HG02642 (cell line): Measurements from ENCODE around the gene SMNDC1.
"Not testable (repeated sequence)": the region's sequence is repeated elsewhere in the genome, so short reads cannot be mapped to it uniquely, and the experiment has no call there.

ENCODE experiments used
- ATAC-seq: cut with Tn5 transposase; IDR thresholded peaks from one replicate; pipeline ENCODE4 v1.9.1; 2021; ENCODE audit warnings: mild to moderate bottlenecking; ENCODE audit not compliant: unreplicated experiment, poor library complexity

SMNDC1 gene

GRCh38 chr10:110286841-110287240 lies 17.9 kb downstream of the SMNDC1 start:
- ATAC-seq: no peak

GRCh38 chr10:110285501-110285900 lies 19.2 kb downstream of the SMNDC1 start:
- ATAC-seq: no peak

DNA sequence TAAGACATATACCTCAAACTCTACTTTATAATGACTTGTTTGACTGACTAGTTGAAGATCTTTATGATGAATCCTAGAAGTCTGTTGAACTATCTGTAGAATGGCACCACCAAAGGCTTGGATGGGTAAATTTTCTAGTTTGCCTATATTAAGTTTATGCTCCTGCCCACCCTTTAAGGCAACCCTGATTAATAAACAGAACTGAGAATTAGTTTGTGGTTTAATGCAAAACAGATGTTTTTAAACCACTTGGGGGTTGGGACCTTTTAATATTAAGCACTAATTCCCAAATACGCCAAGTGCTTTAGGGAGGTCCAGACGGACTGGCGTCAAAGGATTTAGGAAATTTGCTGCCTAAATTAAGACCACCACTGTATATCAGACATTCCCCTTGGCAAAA lies 20.5 kb downstream of the SMNDC1 start:
- no peak for ATAC-seq

- no peak for ATAC-seq
Observed at GRCh38 chr10:110279407-110279986, 25.2 kb downstream of the SMNDC1 start.

DNA sequence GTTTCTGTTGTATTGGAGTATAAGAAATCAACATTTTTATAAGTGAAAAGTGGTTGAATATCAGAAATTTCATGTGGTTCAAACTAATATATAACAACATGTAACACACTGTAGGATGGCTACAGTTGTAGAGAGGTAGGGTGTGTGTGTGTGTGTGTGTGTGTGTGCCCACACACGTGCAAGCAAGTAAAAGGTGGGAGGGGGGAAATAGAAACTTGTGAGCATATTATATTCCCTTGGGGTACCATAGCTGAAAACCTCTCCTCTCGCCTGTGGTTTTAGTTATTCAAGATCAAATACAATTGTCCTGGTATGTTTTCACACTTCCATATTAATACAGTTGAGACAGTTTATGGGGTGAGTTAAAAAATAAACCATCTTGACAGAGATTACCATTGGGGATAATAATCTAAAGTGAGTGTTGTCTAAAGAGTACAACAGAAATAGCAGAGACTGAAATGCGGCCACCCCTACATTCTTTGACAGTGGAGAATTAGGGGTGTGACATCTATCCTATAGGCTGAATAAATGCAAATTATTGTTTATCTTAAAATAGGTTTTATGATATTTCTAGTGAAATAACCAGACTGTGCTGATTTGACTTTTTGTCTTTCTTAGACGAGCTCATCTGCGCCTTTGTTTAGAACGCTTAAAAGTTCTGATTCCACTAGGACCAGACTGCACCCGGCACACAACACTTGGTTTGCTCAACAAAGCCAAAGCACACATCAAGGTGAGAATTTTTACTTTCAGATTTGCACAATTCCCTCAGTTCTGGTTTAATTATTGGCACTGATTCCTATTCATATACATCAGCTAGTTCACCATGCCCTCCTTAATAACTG lies 25.9 kb downstream of the SMNDC1 start:
- no peak for ATAC-seq

GRCh38 chr10:110277591-110277990 lies 27.1 kb downstream of the SMNDC1 start:
- ATAC-seq: no peak

DNA sequence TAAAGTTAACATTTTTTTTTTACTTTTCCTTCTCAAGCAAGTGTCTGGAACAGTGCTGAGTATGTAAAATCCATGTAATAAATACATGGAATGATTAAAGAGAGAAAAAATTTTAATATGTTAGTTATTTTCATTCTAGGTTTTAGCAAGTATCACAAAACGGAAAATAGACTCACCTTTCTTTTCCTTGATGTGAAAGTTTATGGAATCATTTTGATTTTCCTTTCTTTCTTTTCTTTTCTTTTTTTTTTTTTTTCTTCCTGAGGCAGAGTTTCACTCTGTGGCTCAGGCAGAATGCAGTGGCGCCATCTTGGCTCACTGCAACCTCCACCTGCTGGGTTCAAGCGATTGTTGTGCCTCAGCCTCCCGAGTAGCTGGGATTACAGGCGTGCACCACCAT lies 28.1 kb downstream of the SMNDC1 start:
- no peak for ATAC-seq

DNA sequence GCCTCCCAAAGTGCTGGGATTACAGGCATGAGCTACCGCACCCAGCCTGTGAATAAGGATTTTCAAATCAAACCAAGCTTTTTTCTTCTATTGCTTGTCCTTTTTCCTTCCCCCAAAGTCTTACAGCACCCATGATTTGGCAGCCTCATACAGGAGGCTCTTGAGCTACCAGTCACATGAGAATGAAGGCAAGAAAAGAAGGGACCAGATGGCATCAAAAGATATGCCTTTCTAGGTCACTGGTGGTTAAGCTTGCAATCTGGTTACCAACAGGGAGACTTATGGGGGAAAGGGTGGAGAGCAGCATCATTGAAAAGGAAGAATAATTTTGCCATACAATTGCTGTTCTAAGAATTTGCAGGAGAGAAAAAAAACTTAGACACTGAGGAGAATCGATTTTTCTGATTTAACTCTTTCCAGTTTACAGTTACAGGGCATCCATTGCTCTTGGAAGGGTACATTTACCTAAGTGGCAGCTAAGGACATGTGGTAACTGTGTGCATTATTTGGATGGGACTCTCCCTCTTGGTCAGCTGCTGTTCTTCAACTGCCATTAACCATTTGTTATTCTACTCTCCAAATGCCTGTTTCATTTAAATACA lies 29.5 kb downstream of the SMNDC1 start:
- ATAC-seq: no peak

DNA sequence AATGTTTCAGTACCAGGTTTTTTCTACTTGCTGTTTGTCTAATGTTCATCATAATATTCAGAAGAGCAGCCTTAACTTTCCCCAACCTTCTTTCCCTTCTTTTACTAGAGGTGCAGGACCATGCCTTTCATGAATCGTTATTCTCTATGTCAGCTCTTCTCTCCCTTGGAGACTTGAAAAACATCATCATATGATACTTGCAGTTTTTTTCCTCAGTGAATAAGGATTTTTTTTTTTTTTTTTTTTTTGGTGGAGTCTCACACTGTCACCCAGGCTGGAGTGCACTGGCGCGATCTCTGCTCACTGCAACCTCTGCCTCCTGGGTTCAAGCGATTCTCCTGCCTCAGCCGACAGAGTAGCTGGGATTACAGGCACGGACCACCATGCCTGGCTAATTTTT lies 30.1 kb downstream of the SMNDC1 start:
- ATAC-seq: no peak

DNA sequence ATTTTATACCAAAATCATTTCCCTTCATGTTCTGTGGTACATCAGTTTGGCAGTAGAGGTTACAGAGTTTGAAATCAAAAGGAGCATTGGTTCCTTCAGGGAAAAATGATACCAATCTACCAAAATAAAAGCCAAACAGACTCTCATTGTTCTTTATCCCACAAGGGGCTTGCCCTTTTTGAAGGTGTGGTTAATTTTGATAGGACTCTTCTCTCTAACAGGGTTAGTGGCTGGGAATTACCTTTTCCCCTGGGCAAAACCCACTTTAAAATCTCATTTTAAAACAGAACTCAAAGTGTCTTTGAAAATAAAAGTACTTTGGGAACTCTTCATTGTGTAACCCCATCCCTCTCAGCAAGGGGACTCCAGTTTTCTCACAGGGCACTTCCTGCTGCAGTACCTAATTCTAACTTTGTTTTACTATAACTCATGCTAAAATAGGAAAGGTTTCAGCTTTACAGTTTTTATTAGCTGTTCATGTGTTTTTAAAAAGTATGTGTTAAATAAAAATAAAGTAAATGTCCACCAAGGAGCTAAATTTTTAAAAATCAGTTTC lies 30.6 kb downstream of the SMNDC1 start:
- no peak for ATAC-seq

DNA sequence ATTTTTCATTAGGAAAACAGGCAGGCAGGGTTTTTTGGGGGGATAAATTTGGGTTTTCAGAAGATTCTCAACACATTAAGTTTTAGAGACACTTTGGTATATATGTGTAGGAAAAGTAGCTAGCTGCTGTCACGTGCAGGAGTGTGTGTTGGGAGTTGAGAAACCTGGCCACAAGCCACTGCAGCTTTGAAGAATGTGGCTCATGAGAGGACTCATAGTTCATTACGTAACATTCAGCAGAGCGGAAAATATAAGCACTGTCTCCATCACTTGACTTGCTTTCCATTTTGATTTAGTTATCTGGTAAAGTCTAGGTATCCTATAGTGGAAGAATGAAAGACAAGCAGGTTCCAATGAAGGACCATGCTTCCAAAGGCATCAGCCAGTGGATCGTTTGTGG lies 31.2 kb downstream of the SMNDC1 start:
- no peak for ATAC-seq

DNA sequence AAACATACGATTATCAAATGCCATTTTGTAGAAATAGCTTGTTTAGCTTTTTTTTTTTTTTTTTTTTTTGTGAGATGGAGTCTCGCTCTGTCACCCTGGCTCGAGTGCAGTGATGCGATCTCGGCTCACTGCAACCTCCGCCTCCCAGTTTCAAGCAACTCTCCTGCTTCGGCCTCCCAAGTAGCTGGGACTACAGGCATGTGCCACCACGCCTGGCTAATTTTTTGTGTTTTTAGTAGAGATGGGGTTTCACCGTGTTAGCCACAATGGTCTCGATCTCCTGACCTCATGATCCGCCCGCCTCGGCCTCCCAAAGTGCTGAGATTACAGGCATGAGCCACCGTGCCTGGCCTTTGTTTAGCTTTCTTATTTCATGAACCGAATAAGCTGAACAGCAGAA lies 31.7 kb downstream of the SMNDC1 start:
- not testable (repeated sequence) for ATAC-seq

DNA sequence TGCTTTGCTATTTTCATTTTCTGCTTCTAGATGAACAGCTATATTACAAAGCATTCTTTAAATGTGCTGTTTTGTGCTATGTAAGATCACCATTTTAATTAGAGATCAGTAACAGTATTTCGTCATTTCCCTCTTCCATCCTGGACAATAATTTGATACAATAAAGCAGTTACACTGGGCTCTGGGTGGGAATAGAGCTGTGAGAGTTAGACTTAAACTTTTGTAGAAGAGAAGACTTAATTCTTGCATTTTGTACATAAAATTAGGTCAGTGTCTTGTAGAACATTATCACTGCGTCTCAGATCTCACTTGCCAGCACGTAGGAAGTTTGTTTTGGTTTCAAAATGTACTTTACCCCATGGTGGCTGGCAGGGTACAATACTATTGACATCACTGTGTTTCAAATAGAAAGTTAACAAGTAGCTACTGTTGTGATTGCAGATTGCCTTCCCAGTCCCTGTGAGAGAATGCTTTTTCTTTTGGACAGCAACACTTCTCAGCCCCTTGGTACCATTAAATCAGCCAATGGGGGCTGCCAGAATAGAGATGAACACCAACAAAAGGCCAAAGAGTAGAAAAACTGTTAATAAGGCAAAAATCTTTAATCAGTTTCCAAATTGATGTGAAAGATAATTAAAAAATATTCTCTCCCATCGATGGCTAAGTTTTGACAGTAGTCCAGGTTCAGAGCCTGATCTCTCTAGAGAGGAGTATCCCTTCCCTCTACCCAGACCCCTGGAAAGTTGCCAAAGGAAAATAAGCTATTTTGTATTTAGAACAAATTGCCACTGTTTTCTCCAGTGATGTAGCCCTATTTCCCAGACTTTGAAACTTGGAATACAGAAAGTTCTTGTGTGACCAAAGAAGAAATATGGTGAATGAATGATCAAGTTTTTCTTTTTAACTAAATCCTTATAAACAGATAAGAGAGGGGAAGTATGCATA lies 35.1 kb downstream of the SMNDC1 start:
- ATAC-seq: peak; percentile 44

DNA sequence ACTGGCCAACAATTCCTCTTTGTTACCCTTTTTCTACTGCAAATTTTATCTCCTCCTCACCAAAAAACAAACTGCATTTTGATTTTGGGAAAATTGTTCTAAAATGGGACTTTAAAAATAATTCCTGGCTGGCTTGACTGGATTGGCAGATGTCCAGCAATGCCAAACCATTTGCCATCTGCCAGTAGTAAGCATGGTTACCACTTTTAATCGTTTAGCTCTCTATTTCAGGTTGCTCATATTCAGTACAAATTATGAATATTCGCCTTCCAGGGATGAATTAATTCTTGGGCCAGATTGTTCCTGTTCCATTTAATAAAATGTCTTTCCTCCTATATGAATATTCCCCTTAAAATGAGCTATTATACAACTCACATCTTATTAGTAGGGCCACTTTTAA lies 35.7 kb downstream of the SMNDC1 start:
- ATAC-seq: no peak

DNA sequence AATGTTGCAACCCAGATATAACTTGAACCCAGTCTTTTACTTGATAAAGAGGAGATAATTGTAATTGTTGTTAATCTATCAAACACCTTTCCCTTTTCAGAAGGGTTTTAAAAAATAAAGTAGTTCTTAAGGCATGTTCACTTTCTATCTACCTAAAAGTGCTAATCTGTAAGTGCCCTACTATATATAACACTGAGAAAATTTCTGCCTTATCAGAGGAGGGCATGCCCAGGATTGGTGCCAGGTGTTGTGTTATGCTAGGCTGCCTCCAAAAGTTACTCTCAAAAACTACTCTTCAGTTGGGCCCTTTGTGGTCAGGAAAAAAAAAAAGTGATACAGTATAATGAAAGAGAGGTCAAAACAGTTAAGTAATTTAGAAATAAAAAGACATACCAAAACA lies 36.3 kb downstream of the SMNDC1 start:
- no peak for ATAC-seq

GRCh38 chr10:110267276-110267675 lies 37.4 kb downstream of the SMNDC1 start:
- ATAC-seq: no peak

DNA sequence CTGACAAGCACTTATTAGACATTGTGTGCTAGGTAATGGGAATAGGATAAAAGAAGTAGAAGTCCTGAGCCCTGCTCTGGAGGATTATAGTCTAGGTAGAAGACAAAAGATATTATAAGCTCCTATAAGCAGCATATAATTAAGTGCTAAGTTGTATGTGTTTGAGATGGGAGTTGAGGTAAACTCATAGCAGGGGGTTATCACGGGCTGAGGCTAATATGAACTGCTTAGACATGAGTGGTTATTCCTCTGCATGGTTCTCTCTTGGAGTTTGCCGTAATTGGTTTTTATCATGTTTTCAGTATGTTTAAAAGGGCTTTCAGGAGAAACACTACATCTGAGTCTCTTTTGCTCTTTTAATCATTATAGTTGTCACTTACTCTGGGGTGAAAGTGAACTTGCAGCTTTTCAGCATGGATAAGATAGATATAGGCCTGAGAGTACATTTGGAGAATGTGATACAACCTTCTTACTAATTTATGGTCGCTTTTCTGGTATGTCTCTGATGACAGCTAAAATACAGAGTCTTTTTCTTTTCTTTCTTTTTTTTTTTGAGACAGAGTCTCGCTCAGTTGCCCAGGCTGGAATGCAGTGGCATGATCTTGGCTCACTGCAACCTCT lies 39.0 kb downstream of the SMNDC1 start:
- no peak for ATAC-seq

GRCh38 chr10:110263164-110263563 lies 41.6 kb downstream of the SMNDC1 start:
- no peak for ATAC-seq

DNA sequence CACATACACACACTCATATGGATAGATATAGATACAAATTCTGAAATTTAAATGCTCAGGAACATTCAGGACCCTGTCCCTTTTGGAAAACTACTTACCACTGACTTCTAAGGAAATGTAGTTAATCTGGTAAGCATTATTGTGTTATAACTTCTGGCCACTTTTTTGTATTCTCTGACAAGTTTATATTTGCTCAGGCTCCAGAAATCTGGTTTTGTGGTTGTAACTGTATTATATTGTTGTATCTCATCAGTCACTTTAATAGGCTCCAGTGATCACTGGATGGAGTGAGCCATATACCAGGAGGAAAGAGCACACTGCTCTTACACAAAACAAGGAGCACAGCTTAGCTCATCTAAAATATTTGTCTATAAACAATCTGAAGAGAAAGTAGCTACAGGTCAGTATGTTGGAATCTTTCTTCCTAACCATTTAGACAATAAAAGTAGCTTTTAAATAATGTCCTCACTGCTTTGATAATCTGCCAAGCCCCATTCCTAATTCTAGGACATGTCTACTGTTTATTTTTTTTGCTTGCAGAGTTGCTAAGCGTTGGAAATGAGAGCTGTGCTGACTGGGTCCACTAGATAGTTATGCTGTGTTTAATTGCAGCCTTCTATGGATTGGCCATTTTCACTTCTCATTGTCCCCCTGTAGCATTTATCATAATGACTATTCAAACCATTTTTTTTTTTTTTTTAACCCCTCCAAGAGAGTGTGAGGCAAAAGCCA lies 43.8 kb downstream of the SMNDC1 start:
- no peak for ATAC-seq
